ENCODE measurements around the gene MEP1B. TPM values are rescaled to one million over a fixed set of nuclear protein-coding genes. Genes with fewer than 3 reads are reported as not detected.
"Not testable (repeated sequence)": the region's sequence is repeated elsewhere in the genome, so short reads cannot be mapped to it uniquely, and the experiment has no call there.

MEP1B gene
- polyA plus RNA-seq: under 1 TPM in 2 of 3 donors, not detected in 1; 0.02 to 0.12 TPM

DNA sequence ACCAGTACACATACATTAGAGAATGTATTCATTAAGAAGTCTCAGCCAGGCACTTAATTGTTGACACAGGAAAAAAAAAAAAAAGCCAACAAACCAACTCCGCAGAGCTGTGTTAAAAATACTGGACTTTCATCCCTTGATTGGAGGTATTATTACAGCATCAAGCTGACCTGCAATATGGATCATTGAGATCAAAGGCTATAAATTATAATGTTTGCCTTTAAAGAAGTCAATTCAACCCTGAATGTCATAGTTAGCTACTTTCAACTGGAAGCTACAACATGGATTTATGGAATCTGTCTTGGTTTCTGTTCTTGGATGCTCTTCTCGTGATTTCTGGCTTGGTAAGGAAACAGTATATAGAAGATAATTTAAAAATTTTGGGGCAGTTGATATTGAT is at the start of gene MEP1B:
Gene MEP1B (plus strand): TSS at position 250 of the 400 bp plus-strand sequence. CDS start 32 bp downstream, at position 282.
- no peak within 1 kb of the TSS for H3K27ac ChIP-seq (ENCODE audit: low read depth, low read length)
- WGBS, 3 donors: 64 to 94% (median 82%) methylated on average over 2 of the region's 2 CpGs

DNA sequence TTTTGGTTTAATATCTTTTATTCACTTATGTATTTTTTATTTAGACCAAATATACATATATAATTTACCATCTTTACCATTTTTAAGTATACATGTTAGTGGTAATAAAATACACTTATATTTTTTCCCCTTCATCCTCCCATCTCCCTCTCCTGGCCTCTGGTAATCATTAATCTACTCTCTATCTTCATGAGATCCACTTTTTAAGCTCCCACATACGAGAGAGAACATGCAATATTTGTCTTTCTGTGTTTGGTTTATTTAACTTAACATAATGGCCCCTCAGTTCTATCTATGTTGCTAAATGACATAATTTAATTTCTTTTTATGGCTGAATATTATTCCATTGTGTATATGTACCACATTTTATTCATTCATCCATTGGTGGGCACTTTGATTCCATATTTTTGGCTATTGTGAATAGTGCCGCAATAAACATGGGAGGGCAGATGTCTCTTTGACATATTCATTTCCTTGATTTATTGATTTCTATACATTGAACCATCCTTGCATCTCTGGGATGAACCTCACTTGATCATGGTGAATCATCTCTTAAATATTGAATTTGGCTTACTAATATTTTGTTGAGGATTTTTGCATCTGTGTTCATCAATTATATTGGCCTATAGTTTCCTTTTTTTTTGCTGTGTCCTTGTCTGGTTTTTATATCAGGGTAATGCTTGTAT is 41.5 kb upstream of the MEP1B start:
- WGBS, 3 donors: 62 to 73% (median 65%) methylated on average over 2 of the region's 2 CpGs
- H3K27ac ChIP-seq (ENCODE audit: low read depth, low read length): no peak overlapping the region

DNA sequence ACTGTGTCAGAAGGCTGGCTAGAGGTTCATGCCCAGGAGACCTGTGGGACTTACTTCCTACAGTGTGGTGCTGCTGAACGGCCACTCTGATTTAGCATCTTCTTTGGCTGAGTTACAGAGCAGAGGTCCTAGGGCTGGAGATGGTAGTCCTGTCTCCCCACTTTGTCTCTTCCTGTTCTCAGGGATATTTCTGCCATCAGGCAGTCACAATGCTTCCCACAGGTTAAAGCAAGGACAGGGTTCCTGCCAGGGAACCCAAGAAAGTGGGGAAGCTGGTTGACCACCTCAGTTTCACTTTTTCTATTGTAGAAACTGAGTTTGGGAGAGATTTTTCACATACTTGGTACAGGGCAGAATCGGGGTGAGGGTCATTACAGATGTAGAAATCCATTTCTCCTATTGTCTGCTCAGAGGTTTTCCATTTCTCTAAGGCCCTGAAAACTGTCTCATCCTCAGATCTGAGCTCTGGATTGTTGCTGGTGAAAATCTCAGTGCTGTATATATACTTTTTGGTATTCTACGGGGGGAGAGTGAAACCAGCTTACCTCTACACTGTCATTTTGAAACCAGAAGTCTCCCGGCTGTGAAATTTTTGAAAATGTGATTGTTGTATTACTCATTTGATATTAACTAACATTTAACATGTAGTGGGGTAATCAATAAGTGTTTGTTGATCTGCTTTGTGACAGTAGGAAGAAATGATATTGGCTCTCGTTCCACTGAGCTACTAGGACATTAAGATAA is 37.0 kb upstream of the MEP1B start:
- no peak overlapping the region for H3K27ac ChIP-seq (ENCODE audit: low read depth, low read length)
- 80 to 90% (median 87%) methylated on average over 5 of the region's 5 CpGs for WGBS, 3 donors

DNA sequence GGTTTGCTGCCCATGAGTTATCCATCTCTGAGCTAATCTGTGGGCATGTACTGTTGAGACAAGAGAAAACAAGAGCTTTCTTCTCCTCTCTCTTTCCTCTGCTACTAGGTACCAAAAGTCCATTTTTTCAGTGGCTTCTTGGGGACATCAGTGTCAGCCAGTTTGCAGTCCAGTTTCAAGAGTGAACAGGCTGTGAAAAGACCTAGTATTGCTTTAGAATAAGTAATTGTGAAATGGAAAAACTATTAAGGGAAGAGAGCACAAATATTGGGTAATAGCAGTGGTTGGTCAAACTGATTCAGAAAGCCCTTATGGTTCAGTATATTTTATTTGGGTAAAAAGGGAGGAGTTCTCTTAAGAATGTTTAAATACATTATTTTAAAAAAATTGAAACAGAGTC is 33.0 kb upstream of the MEP1B start:
- H3K27ac ChIP-seq (ENCODE audit: low read depth, low read length): no peak overlapping the region

DNA sequence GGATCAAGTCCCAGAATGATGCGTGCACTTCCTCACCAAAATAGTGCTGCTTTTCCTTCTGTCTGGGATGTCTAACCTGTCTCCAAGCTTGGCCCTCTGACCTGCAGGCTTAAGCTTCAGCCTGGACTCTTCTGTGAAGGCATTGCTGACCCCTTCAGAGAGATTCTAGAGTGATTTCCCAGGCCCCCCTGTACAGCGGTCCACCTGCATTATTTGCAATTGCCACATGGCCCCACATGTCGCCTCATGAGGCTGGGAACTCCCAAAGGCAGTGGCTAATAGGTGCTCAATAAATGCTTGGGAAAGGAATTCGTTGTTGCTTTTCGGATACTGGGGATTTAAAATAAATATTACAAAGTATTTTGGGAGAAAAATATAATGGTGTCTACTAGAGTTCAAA is 32.3 kb upstream of the MEP1B start:
- no peak overlapping the region for H3K27ac ChIP-seq (ENCODE audit: low read depth, low read length)
- WGBS, 3 donors: 62 to 74% (median 72%) methylated on average over 5 of the region's 5 CpGs

DNA sequence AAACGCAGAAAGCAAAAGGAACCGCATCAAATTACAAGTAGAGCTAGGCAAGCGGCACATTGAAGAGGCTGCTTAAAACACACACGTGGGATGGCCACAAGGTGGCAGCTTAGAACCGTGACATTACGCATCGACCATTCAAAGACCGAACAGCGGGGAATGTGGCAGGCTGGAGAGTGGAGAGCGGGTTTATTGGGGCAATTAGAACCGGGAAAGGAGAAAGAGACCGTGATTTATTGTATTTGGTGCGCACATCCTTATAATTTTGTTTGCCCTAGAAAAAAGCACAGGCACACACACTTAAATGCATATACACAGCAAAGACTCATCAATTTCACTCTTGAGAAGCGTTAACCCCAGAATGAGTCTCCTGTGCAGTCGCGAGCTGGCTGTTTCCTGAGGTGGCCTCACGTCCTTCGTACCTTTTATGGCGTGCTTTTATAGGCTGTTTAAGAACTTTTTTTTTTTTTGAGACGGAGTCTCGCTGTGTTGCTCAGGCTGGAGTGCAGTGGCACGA is 31.7 kb upstream of the MEP1B start:
- WGBS, 3 donors: 3 to 8% (median 7%) methylated on average over 22 of the region's 22 CpGs
- H3K27ac ChIP-seq (ENCODE audit: low read depth, low read length): no peak overlapping the region

DNA sequence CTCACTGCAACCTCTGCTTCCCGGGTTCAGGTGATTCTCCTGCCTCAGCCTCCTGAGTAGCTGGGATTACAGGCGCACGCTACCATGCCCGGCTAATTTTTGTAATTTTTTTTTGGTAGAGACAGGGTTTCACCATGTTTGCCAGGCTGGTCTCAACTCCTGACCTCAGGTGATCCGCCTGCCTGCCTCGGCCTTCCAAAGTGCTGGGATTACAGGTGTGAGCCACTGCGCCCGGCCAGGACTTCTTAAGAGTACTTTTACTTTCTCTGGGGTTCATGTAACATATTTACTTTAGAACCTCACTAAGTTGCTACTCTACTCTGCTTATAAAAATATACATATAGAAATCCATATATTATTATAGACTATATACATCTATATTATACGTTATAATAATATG is 31.2 kb upstream of the MEP1B start:
- not testable (repeated sequence) for H3K27ac ChIP-seq (ENCODE audit: low read depth, low read length)
- WGBS, 3 donors: 71 to 83% (median 82%) methylated on average over 9 of the region's 9 CpGs

DNA sequence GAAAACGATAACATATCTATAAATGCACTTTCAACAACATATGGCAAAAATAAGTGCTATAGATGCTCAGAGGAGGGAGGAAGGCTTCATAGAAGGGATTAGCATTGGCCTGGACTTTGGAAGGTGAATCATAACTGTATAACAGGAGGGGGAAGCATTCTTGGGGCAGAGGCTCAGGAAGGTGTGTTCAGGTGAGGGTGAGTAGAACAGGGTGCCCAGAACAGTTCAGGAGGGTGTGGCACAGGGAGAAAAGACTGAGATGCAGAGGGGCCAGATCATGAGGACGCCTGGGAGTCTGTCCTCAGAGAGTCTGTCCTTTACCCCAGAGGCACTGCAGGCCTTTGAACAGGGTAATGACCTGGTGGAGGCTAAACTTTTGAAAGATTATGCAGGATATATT is 29.3 kb upstream of the MEP1B start:
- H3K27ac ChIP-seq (ENCODE audit: low read depth, low read length): no peak overlapping the region
- 77 to 86% (median 83%) methylated on average over 2 of the region's 2 CpGs for WGBS, 3 donors

DNA sequence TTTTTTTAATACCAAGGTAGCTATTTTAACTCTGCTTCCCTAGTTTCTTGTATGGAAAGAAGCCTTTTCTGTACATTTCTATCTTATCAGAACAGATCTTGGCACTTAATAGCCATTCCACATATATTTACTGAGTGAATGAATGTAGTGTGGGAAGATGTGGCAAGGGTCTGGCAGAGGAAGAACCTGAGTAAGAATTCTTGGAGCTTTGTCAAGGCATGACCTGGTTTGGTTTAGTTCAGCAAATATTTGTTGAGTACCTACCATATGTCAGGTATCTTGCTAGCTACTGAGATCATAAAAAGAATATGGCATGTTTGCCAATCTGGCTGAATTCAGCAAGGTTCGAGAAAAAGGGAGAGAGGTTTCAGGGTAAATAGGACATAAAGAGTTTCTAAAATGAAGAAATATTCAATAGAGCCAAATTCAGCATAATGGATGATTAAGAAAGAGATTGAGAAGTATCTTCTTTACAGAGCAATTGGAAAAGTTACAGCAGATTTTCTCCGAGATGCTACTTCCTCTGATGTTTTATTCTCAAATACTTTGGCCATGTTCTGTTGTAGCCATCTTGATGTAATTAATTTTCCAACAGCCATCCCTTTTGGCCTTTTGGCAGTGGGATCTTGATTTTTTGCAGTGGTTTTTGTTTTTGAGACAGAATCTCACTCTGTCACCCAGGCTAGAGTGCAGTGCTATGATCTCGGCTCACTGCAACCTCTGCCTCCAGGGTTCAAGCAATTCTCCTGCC is 21.7 kb upstream of the MEP1B start:
- no peak overlapping the region for H3K27ac ChIP-seq (ENCODE audit: low read depth, low read length)
- 64 to 68% (median 66%) methylated on average over 3 of the region's 3 CpGs for WGBS, 3 donors

DNA sequence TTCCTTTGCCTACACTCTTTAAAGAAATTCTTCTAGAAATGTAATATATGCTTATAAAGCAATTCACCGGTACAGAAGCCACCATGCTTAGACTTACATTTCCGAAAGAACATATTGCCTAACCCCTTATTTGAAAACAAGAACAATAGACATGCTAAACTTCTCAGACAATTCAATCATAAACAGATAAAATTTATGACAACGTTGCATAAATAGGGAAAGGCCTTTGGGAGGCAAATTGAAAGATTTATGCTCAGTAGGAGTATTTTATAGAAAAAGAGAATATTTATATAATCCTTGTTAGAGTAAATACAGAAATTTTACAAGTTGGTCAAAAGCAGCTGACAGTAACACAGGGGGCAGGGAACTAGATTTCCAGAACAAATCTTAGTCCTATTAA is 16.2 kb upstream of the MEP1B start:
- WGBS, 3 donors: 82 to 88% (median 84%) methylated on average over 3 of the region's 3 CpGs
- no peak overlapping the region for H3K27ac ChIP-seq (ENCODE audit: low read depth, low read length)

DNA sequence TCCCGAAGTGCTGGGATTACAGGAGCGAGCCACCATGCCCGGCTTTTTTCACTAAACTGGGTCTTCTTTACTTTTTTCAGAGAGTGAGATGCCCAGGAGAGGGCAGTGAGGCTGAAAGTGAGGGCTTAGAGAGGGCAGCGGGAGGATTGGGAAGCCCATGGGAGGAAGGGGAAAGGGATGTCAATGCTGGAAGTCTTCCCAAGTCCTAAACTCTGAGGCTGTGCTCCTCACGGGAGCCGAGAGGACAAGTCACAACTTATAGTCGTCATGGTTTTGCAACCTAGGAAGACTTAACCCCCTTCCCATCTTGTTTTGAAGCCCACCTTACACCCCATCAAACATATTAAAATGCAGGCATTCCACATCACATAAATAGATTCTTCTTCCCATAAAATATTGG is 15.1 kb upstream of the MEP1B start:
- H3K27ac ChIP-seq (ENCODE audit: low read depth, low read length): no peak overlapping the region
- 74 to 85% (median 79%) methylated on average over 7 of the region's 7 CpGs for WGBS, 3 donors

DNA sequence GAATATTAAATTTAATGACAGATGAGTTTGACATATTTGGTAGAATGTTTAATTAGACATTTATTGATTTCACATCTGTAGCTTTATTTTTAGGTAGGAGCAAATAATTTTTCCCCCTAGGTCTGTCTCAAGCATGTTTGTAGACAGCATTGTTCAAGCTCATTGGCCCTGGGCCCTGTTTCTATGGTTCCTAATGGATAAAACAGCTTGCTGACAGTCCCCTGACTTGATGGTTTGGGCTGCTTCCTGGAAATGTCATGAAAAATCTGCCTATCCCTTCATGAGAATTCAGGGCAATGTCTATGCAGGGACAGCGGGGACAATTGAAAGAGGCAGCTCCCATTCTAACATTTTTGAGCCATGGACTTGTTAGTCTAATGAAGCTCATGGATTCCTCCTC is 14.6 kb upstream of the MEP1B start:
- 74 to 94% (median 85%) methylated on average over 1 of the region's 1 CpG for WGBS, 3 donors
- H3K27ac ChIP-seq (ENCODE audit: low read depth, low read length): no peak overlapping the region

DNA sequence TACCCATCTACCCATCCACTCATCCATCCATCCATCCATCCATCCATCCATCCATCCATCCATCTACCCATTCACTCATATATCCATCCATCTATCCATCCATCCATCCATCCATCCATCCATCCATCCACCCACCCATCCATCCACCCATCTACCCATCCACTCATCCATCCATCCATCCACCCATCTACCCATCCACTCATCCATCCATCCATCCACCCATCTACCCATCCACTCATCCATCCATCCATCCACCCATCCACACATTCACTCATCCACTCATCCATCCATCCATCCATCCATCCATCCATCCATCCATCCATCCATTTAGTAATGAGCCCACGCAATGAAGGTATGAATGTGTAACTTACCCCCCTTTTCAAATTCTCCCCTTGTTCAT is 13.1 kb upstream of the MEP1B start:
- 95 to 97% (median 96%) methylated on average over 1 of the region's 1 CpG for WGBS, 3 donors
- not testable (repeated sequence) for H3K27ac ChIP-seq (ENCODE audit: low read depth, low read length)

DNA sequence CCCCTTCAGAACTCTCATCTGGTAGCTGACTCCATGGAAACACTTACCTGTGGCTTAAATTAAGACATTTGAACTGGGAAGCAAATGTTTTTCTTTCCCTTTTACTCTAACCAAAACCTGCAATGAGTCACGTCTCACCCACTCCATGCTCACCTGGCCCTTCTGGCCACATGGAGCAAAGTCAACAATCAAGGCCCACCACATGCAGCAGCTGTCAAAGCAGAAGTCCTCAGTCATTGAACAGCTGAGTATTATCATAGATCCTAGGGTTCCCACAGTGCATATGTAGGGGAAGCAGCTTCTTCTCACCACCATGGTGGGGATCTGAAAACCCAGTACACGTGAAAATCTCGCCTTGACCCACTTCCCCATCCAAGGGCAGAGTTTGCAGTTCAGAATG is 12.3 kb upstream of the MEP1B start:
- WGBS, 3 donors: 75 to 90% (median 85%) methylated on average over 3 of the region's 3 CpGs

DNA sequence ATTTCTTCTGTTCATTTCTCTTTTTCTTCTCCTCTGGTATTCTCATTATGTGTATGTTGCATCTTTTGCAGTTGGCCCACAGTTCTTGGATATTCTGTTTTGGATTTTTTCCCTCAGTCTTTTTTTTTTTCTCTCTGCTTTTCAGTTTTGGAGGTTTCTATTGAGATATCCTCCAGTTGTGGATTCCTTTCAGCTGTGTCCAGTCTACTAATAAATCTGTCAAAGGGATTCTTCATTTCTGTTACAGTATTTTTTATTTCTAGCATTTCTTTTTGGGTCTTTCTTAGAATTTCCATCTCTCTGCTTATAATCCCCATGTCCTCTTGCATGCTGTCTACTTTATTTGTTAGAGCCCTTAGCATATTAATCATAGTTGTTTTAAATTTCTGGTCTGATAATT is 6.3 kb upstream of the MEP1B start:
- no peak overlapping the region for H3K27ac ChIP-seq (ENCODE audit: low read depth, low read length)

More for the DNA sequence above, 12.3 kb upstream of the MEP1B start:
- no peak overlapping the region for H3K27ac ChIP-seq (ENCODE audit: low read depth, low read length)

DNA sequence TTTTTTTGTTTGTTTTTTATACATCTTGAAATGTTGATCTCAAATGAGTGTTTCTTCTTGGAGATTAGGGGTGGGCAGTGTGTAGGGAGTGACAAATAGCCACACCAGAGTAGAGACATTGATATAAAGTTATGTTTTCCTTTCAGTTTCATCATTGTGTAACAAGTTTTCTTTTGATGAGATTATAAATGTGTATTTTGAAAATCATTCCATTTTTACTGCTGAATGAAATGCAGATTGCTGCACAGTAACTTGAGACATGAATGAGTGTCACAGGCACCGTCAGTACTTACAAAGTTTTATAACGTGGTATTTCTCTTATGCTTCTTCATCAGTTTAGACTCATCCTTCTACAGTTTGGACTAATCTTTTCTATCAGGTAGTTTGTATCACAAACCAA is 370 bp downstream of the MEP1B start:
- WGBS, 3 donors: 73 to 84% (median 74%) methylated on average over 2 of the region's 2 CpGs
- no peak overlapping the region for H3K27ac ChIP-seq (ENCODE audit: low read depth, low read length)

DNA sequence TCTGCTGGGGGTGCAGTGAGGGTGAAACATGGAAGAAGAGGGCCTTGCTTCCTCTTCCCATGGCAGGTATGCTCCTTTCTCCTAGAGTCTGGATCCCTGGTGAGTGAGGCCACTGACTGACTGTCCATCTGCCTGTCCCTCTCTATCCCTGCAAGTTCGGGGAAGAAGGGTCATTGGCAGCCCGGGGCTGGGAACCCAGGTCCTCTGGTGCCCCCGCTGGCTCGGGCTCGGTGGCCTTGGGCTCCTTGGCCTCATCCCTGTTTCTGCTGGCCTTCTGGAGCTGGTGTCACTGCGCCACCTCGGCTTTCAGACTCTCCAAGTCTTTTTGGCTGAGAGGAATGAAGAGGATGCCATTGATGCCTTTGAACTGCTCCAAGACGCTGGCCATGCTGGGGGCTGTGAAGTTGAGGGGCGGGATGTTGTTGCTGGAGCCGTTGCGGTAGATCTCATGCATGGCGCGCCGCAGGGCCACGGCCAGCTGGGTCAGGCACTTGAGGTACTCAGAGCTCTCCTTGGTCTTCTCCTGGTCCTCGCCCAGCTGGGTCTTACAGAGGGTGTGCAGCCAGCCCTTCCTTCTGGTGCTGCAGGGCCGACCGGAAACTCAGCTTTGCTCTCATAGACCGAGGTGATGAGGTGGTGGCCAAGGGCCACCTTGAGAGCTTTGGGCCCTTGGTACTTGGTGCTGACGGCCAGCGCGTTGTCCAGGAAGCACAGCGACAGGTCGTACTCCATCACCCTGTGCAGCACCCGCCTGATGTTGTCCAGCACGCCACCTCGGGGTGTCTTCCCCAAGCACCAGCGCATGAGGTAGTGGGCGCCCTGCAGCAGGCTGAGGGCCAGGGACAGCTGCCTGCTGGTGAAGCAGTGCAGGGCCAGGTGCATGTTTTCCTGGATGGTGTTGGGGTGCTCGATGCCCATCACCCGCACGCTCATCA is 6.3 kb downstream of the MEP1B start:
- WGBS, 3 donors: 95 to 96% (median 95%) methylated on average over 31 to 32 of the region's 32 CpGs
- H3K27ac ChIP-seq (ENCODE audit: low read depth, low read length): no peak overlapping the region

DNA sequence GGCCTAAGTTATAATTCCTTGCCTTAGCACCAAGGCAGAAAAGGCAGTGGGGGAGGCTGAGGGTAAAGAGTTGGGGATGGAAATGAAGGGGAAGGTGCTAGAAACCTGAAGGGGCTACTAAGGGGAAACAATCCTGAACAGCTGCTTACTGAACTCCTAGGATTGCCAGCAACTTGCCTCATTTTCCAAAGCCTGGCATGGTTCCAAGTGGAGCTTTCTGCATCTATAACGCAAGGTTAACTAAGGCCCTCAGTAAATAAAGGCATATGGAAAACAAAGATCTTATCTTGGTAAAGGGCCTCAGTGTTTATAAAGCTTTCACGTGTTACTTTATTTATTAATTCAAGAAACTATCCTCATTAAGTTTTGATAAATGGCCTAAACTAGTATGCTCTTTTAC is 10.9 kb downstream of the MEP1B start:
- H3K27ac ChIP-seq (ENCODE audit: low read depth, low read length): no peak overlapping the region
- 40 to 65% (median 63%) methylated on average over 2 of the region's 2 CpGs for WGBS, 3 donors

Data from adipose tissue (tissue), 3 donors.